Endothelial cell of umbilical vein (primary cell): ENCODE data around the gene MVP. TPM values are rescaled to one million over a fixed set of nuclear protein-coding genes. Genes with fewer than 3 reads are reported as not detected.

Experiments used
- BruUV-seq: library from RNA; stranded (reverse); fragments of 400-500 nt; replicated peaks from 2 replicates; lab custom pipeline; 2021; lab: Mats Ljungman, UMichigan
- CTCF ChIA-PET: fragments of 300-600, 350-600 bp; sonication (Branson Sonifier 250); formaldehyde crosslinking; loops from one replicate; lab custom pipeline; 2021; ENCODE audit warnings: antibody characterized with exemption, inconsistent platforms; lab: Charles Lee
- POLR2A ChIA-PET: fragments of 300-600, 350-600 bp; sonication (Branson Sonifier 250); formaldehyde crosslinking; loops from one replicate; lab custom pipeline; 2021; ENCODE audit warnings: antibody characterized with exemption, inconsistent platforms; lab: Charles Lee
- DNase-seq: peaks from one replicate; pipeline ENCODE4 v3.0.0-alpha.2; 2011; ENCODE audit warnings: low read depth, low spot score
- FAIRE-seq: peaks from 2 replicates; lab custom pipeline; 2011; peaks lifted over from hg19 to GRCh38; lab: Jason Lieb, UNC
- H2AFZ ChIP-seq: 2 replicates; pipeline ENCODE4 v1.6.0; 2012; ENCODE audit warnings: low read depth, low read length, control low read depth, inconsistent platforms
- H3K27ac ChIP-seq: 2 replicates; pipeline ENCODE4 v1.5.1; 2011; ENCODE audit warnings: low read depth, mild to moderate bottlenecking, control low read depth, low read length, moderate library complexity; ENCODE audit not compliant: insufficient read depth
- H3K27me3 ChIP-seq, 2 experiments: 2 replicates each; pipeline versions ENCODE4 v1.6.0 to v1.6.1; 2011; ENCODE audit warnings: low read length in 2 of 2, mixed read lengths in 1 of 2; ENCODE audit not compliant: control insufficient read depth in 2 of 2, insufficient read depth in 2 of 2
- H3K36me3 ChIP-seq, 2 experiments: 2 replicates in 1 of 2; 3 replicates in 1 of 2; pipeline ENCODE4 v1.5.1; 2011; ENCODE audit warnings: low read length in 2 of 2, mild to moderate bottlenecking in 1 of 2, moderate library complexity in 1 of 2; ENCODE audit not compliant: control insufficient read depth in 2 of 2, insufficient read depth in 2 of 2; ENCODE audit errors: extremely low read depth in 1 of 2
- H3K4me1 ChIP-seq: 3 replicates; pipeline ENCODE4 v1.5.1; 2011; ENCODE audit warnings: mild to moderate bottlenecking, low read length; ENCODE audit not compliant: control insufficient read depth, insufficient read depth; ENCODE audit errors: extremely low read depth
- H3K4me2 ChIP-seq: 2 replicates; pipeline ENCODE4 v1.6.1; 2011; ENCODE audit warnings: low read length, control low read depth, mixed read lengths; ENCODE audit not compliant: insufficient read depth
- H3K4me3 ChIP-seq, 3 experiments: fragments of 200-600 bp in 1 of 3; sonication (generic), shearing (Covaris generic) in 1 of 3; replicated peaks in 1 of 3; 2 replicates each; pipeline ENCODE4 v1.5.1; 2011 to 2016; ENCODE audit warnings: control low read depth in 3 of 3, low read length in 3 of 3, mild to moderate bottlenecking in 2 of 3, inconsistent platforms in 1 of 3, low read depth in 1 of 3, moderate library complexity in 1 of 3; ENCODE audit not compliant: insufficient read depth in 1 of 3
- H3K79me2 ChIP-seq: 2 replicates; pipeline ENCODE4 v1.6.0; 2012; ENCODE audit warnings: low read length, inconsistent platforms; ENCODE audit not compliant: control insufficient read depth, insufficient read depth
- H3K9ac ChIP-seq: replicated peaks from 2 replicates; pipeline ENCODE3; 2011; ENCODE audit warnings: low read length, control low read depth; ENCODE audit not compliant: insufficient read depth; ENCODE audit errors: extremely low read depth
- H3K9me1 ChIP-seq: replicated peaks from 3 replicates; pipeline ENCODE4 v1.6.0; 2011; ENCODE audit warnings: mild to moderate bottlenecking, low read length; ENCODE audit not compliant: control insufficient read depth, insufficient read depth; ENCODE audit errors: extremely low read depth
- H3K9me3 ChIP-seq: replicated peaks from 2 replicates; pipeline ENCODE4 v1.5.1; 2012; ENCODE audit warnings: low read length, inconsistent platforms; ENCODE audit not compliant: control insufficient read depth, insufficient read depth
- H4K20me1 ChIP-seq: replicated peaks from 2 replicates; pipeline ENCODE3; 2011; ENCODE audit warnings: mild to moderate bottlenecking, low read length; ENCODE audit not compliant: control insufficient read depth, insufficient read depth; ENCODE audit errors: extremely low read depth
- EZH2 ChIP-seq: IDR thresholded peaks from 2 replicates; pipeline ENCODE4 v1.6.1; 2012; ENCODE audit warnings: borderline replicate concordance, low read depth, mild to moderate bottlenecking, moderate library complexity, low read length, inconsistent platforms; ENCODE audit not compliant: severe bottlenecking
- FOS ChIP-seq: IDR thresholded peaks from 2 replicates; pipeline ENCODE4 v1.6.1; 2011; ENCODE audit warnings: mild to moderate bottlenecking, low read length, moderate library complexity, borderline replicate concordance; ENCODE audit not compliant: insufficient read depth
- GATA2 ChIP-seq: IDR thresholded peaks from 2 replicates; pipeline ENCODE4 v1.7.0; 2011; ENCODE audit warnings: low read depth, mild to moderate bottlenecking, moderate library complexity, mixed read lengths, low read length; ENCODE audit not compliant: insufficient read length, insufficient read depth
- JUN ChIP-seq: IDR thresholded peaks from 2 replicates; pipeline ENCODE4 v1.6.1; 2011; ENCODE audit warnings: borderline replicate concordance, low read depth; ENCODE audit not compliant: insufficient read length, insufficient read depth
- MAX ChIP-seq: IDR thresholded peaks from 2 replicates; pipeline ENCODE4 v1.6.1; 2011; ENCODE audit not compliant: insufficient read depth, insufficient read length
- MYC ChIP-seq: IDR thresholded peaks from one replicate; pipeline ENCODE4 v1.6.1; 2011; ENCODE audit warnings: mild to moderate bottlenecking, low read depth, low read length
- POLR2A ChIP-seq: IDR thresholded peaks from 2 replicates; pipeline ENCODE4 v1.6.1; 2012; ENCODE audit warnings: low read depth, mild to moderate bottlenecking, control low read depth, low read length
- POLR2AphosphoS5 ChIP-seq: IDR thresholded peaks from 2 replicates; pipeline ENCODE4 v1.6.1; 2012; ENCODE audit warnings: low read depth, mild to moderate bottlenecking, control low read depth, low read length, moderate library complexity; ENCODE audit not compliant: insufficient read depth
- dilution Hi-C: fragments of 300-500 bp; cut with MboI; formaldehyde crosslinking; loops from one replicate; pipeline ENCODE4 v1.15.0; 2019; ENCODE audit warnings: low sequenced_read_pairs; ENCODE audit not compliant: extremely low pct_ligation_motif_present
- intact Hi-C: fragments of 100-400 bp; cut with micrococcal nuclease; formaldehyde crosslinking; loops from one replicate; pipeline ENCODE4 v1.10.0; 2022
- polyA plus RNA-seq, 4 experiments: library from polyadenylated mRNA; depleted of rRNA in 3 of 4; stranded (reverse) in 3 of 4; unstranded in 1 of 4; fragments of >200 nt; gene quantifications; 2 replicates each; pipeline versions ENCODE4 v1.2.1 to v1.2.3, GENCODE V29; 2011 to 2012; ENCODE audit warnings: missing spikeins in 1 of 4
- total RNA-seq: library from RNA; stranded (reverse); gene quantifications from 2 replicates; pipeline ENCODE4 v1.2.3, GENCODE V29; 2021
- TF ChIP-seq, protein P1 (sequence below), 2 donors: IDR thresholded peaks; 1 replicate in 1 of 2; 2 replicates in 1 of 2; pipeline ENCODE4 v1.5.1; 2011; ENCODE audit warnings: low read length in 2 of 2, mild to moderate bottlenecking in 2 of 2, moderate library complexity in 2 of 2, control low read depth in 1 of 2, inconsistent platforms in 1 of 2, low read depth in 1 of 2; ENCODE audit not compliant: insufficient read depth in 1 of 2; ENCODE audit errors: extremely low read depth in 1 of 2

The MVP gene
- total and polyA plus RNA-seq, 2 donors (not counting 3 experiments of a cell fraction or from before 2014, with no cell fraction given): 49.8 to 118 TPM

DNA sequence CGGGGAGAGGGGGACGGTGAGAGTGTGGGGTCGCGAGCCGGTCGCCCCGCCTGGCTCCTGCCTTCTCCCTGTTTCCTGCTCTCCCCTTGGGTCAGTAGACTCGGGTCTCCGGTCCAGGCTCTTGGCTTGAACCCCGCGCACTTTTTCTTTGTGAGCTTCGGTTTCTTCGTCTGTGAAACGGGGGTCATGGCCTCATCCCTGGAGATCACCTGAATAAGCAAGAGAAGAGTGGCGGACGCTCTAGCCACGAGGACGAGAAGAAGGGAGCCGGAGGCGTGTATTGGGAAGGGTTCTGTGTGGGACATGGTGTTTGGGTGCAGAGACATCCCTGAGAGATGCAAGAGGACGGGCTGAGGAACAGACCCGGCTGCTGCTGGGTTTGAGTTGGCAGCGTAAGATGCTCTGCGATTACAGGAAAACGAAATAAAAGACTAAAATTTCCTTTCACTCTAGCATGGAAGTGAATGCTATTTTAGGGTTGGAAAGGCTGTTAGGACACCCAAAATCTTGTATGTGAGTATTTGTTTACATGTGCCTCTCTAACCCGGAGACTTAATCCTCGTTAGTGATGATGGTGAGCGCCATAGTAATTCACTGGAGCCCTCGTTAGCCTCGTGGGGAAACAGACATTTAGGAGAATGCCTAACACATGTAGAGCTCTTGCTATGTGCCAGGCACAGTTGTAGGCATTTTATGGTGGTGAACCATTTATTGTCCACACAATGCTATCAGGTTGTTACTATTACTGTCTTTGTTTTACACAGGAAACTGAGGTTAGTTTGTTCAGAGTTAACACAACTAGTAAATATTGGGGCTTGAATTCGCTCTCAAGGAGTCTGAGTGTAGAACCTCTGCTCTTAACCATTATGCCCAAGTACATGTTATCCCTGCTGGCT, 29.1 kb upstream of the MVP start:
- H4K20me1 ChIP-seq: no peaks in the 10 kb centered on the region
- peak; percentile 29 for DNase-seq
- peak overlapping the region; percentile 13 for H3K27ac ChIP-seq
- TSS peak; percentile 53 for BruUV-seq
- ChIA-PET POLR2A (interaction anchor here (1.0 to 1.2 kb wide), 3 partner anchors 13 to 182 kb away, joined by 3 to 9 read pairs (median 3); partner anchors contain the start of gene TAOK2), CTCF (interaction anchor here (0.7 to 6.3 kb wide), 15 partner anchors 12 to 98 kb away, joined by 3 to 34 read pairs (median 4); partner anchors contain the start of genes CDIPT and PAGR1)
- peak; percentile 71 for FAIRE-seq
- no peaks in the 10 kb centered on the region for H3K27me3 ChIP-seq
- H3K4me3 ChIP-seq: peak overlapping the region; percentile 80 to 93 (median 88)
- H3K36me3 ChIP-seq: no peaks in the 10 kb centered on the region
- no peaks in the 10 kb centered on the region for H3K9me3 ChIP-seq
- peaks cover 56% of the 10 kb centered on the region for H3K79me2 ChIP-seq
- intact Hi-C loops: loop anchor here (1.0 to 5.0 kb wide), 5 partner anchors 14 to 186 kb away; partner anchors contain the start of genes CDIPT and PAGR1
- H3K4me2 ChIP-seq: peak overlapping the region; percentile 87
- dilution Hi-C loops: no loop called here
- H3K9ac ChIP-seq: peak overlapping the region; percentile 77
- no peak for TF ChIP-seq FOS
- TF ChIP-seq MYC: no peak
- TF ChIP-seq POLR2AphosphoS5: no peak
- TF ChIP-seq, protein P1, sequence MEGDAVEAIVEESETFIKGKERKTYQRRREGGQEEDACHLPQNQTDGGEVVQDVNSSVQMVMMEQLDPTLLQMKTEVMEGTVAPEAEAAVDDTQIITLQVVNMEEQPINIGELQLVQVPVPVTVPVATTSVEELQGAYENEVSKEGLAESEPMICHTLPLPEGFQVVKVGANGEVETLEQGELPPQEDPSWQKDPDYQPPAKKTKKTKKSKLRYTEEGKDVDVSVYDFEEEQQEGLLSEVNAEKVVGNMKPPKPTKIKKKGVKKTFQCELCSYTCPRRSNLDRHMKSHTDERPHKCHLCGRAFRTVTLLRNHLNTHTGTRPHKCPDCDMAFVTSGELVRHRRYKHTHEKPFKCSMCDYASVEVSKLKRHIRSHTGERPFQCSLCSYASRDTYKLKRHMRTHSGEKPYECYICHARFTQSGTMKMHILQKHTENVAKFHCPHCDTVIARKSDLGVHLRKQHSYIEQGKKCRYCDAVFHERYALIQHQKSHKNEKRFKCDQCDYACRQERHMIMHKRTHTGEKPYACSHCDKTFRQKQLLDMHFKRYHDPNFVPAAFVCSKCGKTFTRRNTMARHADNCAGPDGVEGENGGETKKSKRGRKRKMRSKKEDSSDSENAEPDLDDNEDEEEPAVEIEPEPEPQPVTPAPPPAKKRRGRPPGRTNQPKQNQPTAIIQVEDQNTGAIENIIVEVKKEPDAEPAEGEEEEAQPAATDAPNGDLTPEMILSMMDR (IDR thresholded peaks at IDR 0.05; ENCODE audit: extremely low read depth in 1 of 2, insufficient read depth in 1 of 2, low read depth in 1 of 2, low read length in 2 of 2): no peak
- no peak for TF ChIP-seq MAX
- no peak for TF ChIP-seq GATA2
- no peak for TF ChIP-seq POLR2A
- no peak for TF ChIP-seq EZH2
- TF ChIP-seq JUN: no peak
- H3K9me1 ChIP-seq: no peaks in the 10 kb centered on the region
- peaks cover 21% of the 10 kb centered on the region for H3K4me1 ChIP-seq
- H2AFZ ChIP-seq: peak overlapping the region; percentile 97
